K562 (cell line): ENCODE results near the gene ST3GAL5. TPM values are rescaled to one million over a fixed set of nuclear protein-coding genes. Genes with fewer than 3 reads are reported as not detected.

Source experiments
- ATAC-seq: fragments of 200-7000 bp; cut with Tn5 transposase; 3 replicates; pipeline ENCODE4 v1.9.1; 2020; ENCODE audit warnings: moderate library complexity
- BruUV-seq: library from RNA; stranded (reverse); fragments of 400-500 nt; replicated peaks from 2 replicates; lab custom pipeline; 2021; lab: Mats Ljungman, UMichigan
- CTCF ChIA-PET: fragments of 300-600 bp; formaldehyde crosslinking; extraction: SDS; loops from one replicate; lab custom pipeline; 2021; ENCODE audit warnings: low intra/inter-chr PET ratio; lab: Yijun Ruan, JAX
- POLR2A ChIA-PET: fragments of 300-600, 350-650 bp; sonication (Branson Sonifier 250); formaldehyde crosslinking; extraction: SDS; loops from one replicate; lab custom pipeline; 2021; ENCODE audit warnings: antibody characterized with exemption, inconsistent platforms; lab: Yijun Ruan, JAX
- DNase-seq, 4 experiments: peaks; one replicate each; pipeline versions ENCODE4 v3.0.0 to v3.0.0-alpha.2; 2011 to 2018; ENCODE audit warnings: low spot score in 3 of 4, mixed read lengths in 3 of 4; ENCODE audit errors: extremely low read depth in 1 of 4
- FAIRE-seq: peaks from 2 replicates; lab custom pipeline; 2011; peaks lifted over from hg19 to GRCh38; lab: Jason Lieb, UNC
- H2AFZ ChIP-seq: 2 replicates; pipeline ENCODE4 v1.6.0; 2011; ENCODE audit warnings: low read depth, low read length, control low read depth, inconsistent platforms
- H3K27ac ChIP-seq: fragments of 200-600 bp; 3 replicates; pipeline ENCODE4 v1.8.0; 2011; ENCODE audit warnings: low read depth, mild to moderate bottlenecking, control low read depth, inconsistent platforms, low read length, moderate library complexity, mixed read lengths; ENCODE audit errors: extremely low read depth
- H3K27me3 ChIP-seq, 2 experiments: fragments of 300-600 bp in 1 of 2; 2 replicates in 1 of 2; 3 replicates in 1 of 2; pipeline versions ENCODE4 v1.6.0 to v1.8.0; 2011; ENCODE audit warnings: inconsistent platforms in 2 of 2, low read length in 2 of 2, mild to moderate bottlenecking in 1 of 2, mixed read lengths in 1 of 2, moderate library complexity in 1 of 2; ENCODE audit not compliant: control insufficient read depth in 2 of 2, insufficient read depth in 2 of 2
- H3K36me3 ChIP-seq: fragments of 300-600 bp; 3 replicates; pipeline ENCODE4 v1.8.0; 2011; ENCODE audit warnings: mild to moderate bottlenecking, low read length, inconsistent platforms; ENCODE audit not compliant: control insufficient read depth, insufficient read depth
- H3K4me1 ChIP-seq, 2 experiments: fragments of 200-600 bp in 1 of 2; replicated peaks in 1 of 2; 2 replicates in 1 of 2; 3 replicates in 1 of 2; pipeline versions ENCODE4 v1.5.1 to v1.8.0; 2011; ENCODE audit warnings: inconsistent platforms in 2 of 2, low read length in 2 of 2, mild to moderate bottlenecking in 1 of 2, mixed read lengths in 1 of 2, moderate library complexity in 1 of 2; ENCODE audit not compliant: control insufficient read depth in 2 of 2, insufficient read depth in 2 of 2
- H3K4me2 ChIP-seq: 2 replicates; pipeline ENCODE4 v1.6.1; 2011; ENCODE audit warnings: low read length, control low read depth, inconsistent platforms, mixed read lengths; ENCODE audit not compliant: insufficient read depth
- H3K4me3 ChIP-seq: fragments of 200-600 bp; sonication (generic), shearing (Covaris generic); 2 replicates; pipeline ENCODE4 v1.5.1; 2016; ENCODE audit warnings: control low read depth, inconsistent platforms
- H3K79me2 ChIP-seq: fragments of 200-600 bp; 3 replicates; pipeline ENCODE4 v1.8.0; 2011; ENCODE audit warnings: low read length, inconsistent platforms; ENCODE audit not compliant: control insufficient read depth, insufficient read depth
- H3K9ac ChIP-seq, 2 experiments: 2 replicates each; pipeline versions ENCODE4 v1.6.0 to v1.6.1; 2011; ENCODE audit warnings: low read depth in 2 of 2, low read length in 2 of 2, control low read depth in 1 of 2, inconsistent platforms in 1 of 2, mild to moderate bottlenecking in 1 of 2, mixed read lengths in 1 of 2; ENCODE audit not compliant: insufficient read depth in 1 of 2
- H3K9me1 ChIP-seq: one replicate; pipeline ENCODE4 v1.6.0; 2011; ENCODE audit warnings: inconsistent platforms, mild to moderate bottlenecking, low read length, moderate library complexity; ENCODE audit not compliant: control insufficient read depth, insufficient read depth
- H3K9me3 ChIP-seq: replicated peaks from 2 replicates; pipeline ENCODE4 v1.5.1; 2011; ENCODE audit warnings: low read depth, low read length, inconsistent platforms; ENCODE audit not compliant: control insufficient read depth, insufficient read depth
- H4K20me1 ChIP-seq: replicated peaks from 2 replicates; pipeline ENCODE4 v1.6.1; 2011; ENCODE audit warnings: low read length, inconsistent platforms, mixed read lengths; ENCODE audit not compliant: control insufficient read depth, insufficient read depth
- ADNP ChIP-seq: fragments of 200-800 bp; sonication (Bioruptor generic); IDR thresholded peaks from 2 replicates; pipeline ENCODE4 v1.6.1; 2016; ENCODE audit warnings: missing genetic modification characterization, missing compliant biosample characterization
- ARHGAP35 ChIP-seq: fragments of 450-650 bp; IDR thresholded peaks from 2 replicates; pipeline ENCODE4 v1.6.1; 2018; ENCODE audit not compliant: partially characterized antibody
- EHMT2 ChIP-seq: fragments of 450-650 bp; IDR thresholded peaks from 2 replicates; pipeline ENCODE4 v1.6.1; 2018; ENCODE audit warnings: antibody characterized with exemption
- ETS2 ChIP-seq: IDR thresholded peaks from 2 replicates; pipeline ENCODE4 v1.6.1; 2016; ENCODE audit warnings: borderline replicate concordance, missing genetic modification characterization, mild to moderate bottlenecking, moderate library complexity, missing compliant biosample characterization; ENCODE audit not compliant: poor library complexity, severe bottlenecking
- ETV6 ChIP-seq, 3 experiments: fragments of 150-350 bp in 1 of 3; sonication (generic) in 1 of 3; formaldehyde crosslinking in 1 of 3; IDR thresholded peaks; 2 replicates each; pipeline versions ENCODE4 v1.6.1 to v1.8.0; 2014 to 2022; ENCODE audit warnings: borderline replicate concordance in 2 of 3, low read depth in 2 of 3, antibody characterized with exemption in 1 of 3, low read length in 1 of 3, mild to moderate bottlenecking in 1 of 3, missing genetic modification reagents in 1 of 3
- EZH2 ChIP-seq: IDR thresholded peaks from 2 replicates; pipeline ENCODE4 v1.6.1; 2012; ENCODE audit warnings: low read depth, mild to moderate bottlenecking, inconsistent platforms, low read length, borderline replicate concordance
- FIP1L1 ChIP-seq: fragments of 200-400 bp; formaldehyde crosslinking; IDR thresholded peaks from 2 replicates; pipeline ENCODE4 v1.6.1; 2018; ENCODE audit warnings: mild to moderate bottlenecking, low read depth, low read length; ENCODE audit not compliant: poor library complexity, severe bottlenecking
- HCFC1 ChIP-seq: IDR thresholded peaks from 2 replicates; pipeline ENCODE4 v1.6.1; 2012; ENCODE audit warnings: low read depth, low read length, improper control_type of control experiment
- HDAC6 ChIP-seq: IDR thresholded peaks from 2 replicates; pipeline ENCODE4 v1.6.1; 2012; ENCODE audit warnings: low read depth, mild to moderate bottlenecking, control low read depth, inconsistent platforms, low read length, moderate library complexity
- NCOA1 ChIP-seq: fragments of 450-650 bp; IDR thresholded peaks from 2 replicates; pipeline ENCODE4 v1.6.1; 2016; ENCODE audit warnings: low read depth
- PHF8 ChIP-seq: fragments of 200-600 bp; sonication (generic); IDR thresholded peaks from 2 replicates; pipeline ENCODE4 v1.6.1; 2012; ENCODE audit warnings: mixed run types, mild to moderate bottlenecking, inconsistent platforms, low read length, moderate library complexity, borderline replicate concordance
- SMARCA4 ChIP-seq: fragments of 450-650 bp; IDR thresholded peaks from 2 replicates; pipeline ENCODE4 v1.6.1; 2016
- SUPT5H ChIP-seq: fragments of 450-650 bp; IDR thresholded peaks from 2 replicates; pipeline ENCODE4 v1.6.1; 2016
- ZFP36 ChIP-seq: fragments of 150-350 bp; IDR thresholded peaks from 2 replicates; pipeline ENCODE4 v1.6.1; 2018; ENCODE audit warnings: low read length, low read depth; ENCODE audit not compliant: partially characterized antibody
- ZNF134 ChIP-seq: fragments of 250-450 bp; sonication (Bioruptor Pico); conservative IDR thresholded peaks from 2 replicates; pipeline ENCODE4 v1.4.0; 2020
- ZNF24 ChIP-seq: fragments of 450-650 bp; IDR thresholded peaks from 2 replicates; pipeline ENCODE4 v1.6.1; 2016
- ZNF384 ChIP-seq: IDR thresholded peaks from 2 replicates; pipeline ENCODE4 v1.6.1; 2012; ENCODE audit warnings: low read depth, low read length, improper control_type of control experiment
- ZNF766 ChIP-seq: fragments of 200-800 bp; sonication (Bioruptor generic); conservative IDR thresholded peaks from 2 replicates; pipeline ENCODE4 v1.6.1; 2016; ENCODE audit warnings: missing genetic modification characterization, missing compliant biosample characterization
- WGBS: fragments of 100-300 bp; shearing (Covaris generic); methylation state at CpG from one replicate; pipeline ENCODE4 v1.1.6; 2016; ENCODE audit warnings: low coverage, mixed read lengths; ENCODE audit not compliant: insufficient coverage; ENCODE audit errors: missing lambda C conversion rate; 5-methylcytosine and 5-hydroxymethylcytosine counted together
- in situ Hi-C: fragments of 300-500 bp; cut with MboI; formaldehyde crosslinking; loops from 4 replicates; pipeline ENCODE4 v1.15.0; 2018; ENCODE audit warnings: inconsistent platforms, mixed read lengths
- intact Hi-C: fragments of 100-400 bp; cut with micrococcal nuclease; formaldehyde crosslinking; loops from 2 replicates; pipeline ENCODE4 v1.14.2; 2022
- polyA plus RNA-seq, 8 experiments: library from polyadenylated mRNA; depleted of rRNA in 4 of 8; stranded (reverse) in 5 of 8; unstranded in 3 of 8; fragments of >200 nt; fragmentation: Nextera tagmentation in 2 of 8; fragmentation: Illumina TruSeq in 1 of 8; extraction: Ambion mirVana in 2 of 8; extraction: Trizol in 1 of 8; gene quantifications; 2 replicates each; pipeline versions ENCODE4 v1.2.1 to v1.2.3, GENCODE V29; 2011 to 2014; ENCODE audit warnings: inconsistent platforms in 1 of 8, missing spikeins in 1 of 8
- total RNA-seq, 7 experiments: library from RNA; depleted of rRNA in 6 of 7; stranded (reverse); fragments of >200 nt in 6 of 7; fragmentation: Illumina TruSeq in 2 of 7; extraction: Trizol in 2 of 7; gene quantifications; 2 replicates each; pipeline versions ENCODE4 v1.2.1 to v1.2.3, GENCODE V29; 2011 to 2021; ENCODE audit warnings: low replicate concordance in 1 of 7
- TF ChIP-seq, protein P1 (sequence below): fragments of 450-650 bp; formaldehyde crosslinking; IDR thresholded peaks from 2 replicates; pipeline ENCODE4 v1.4.0; 2020; ENCODE audit warnings: mild to moderate bottlenecking, mixed read lengths

Gene ST3GAL5
- total and polyA plus RNA-seq, 9 of the 15 experiments (the other 6 are each of a cell fraction or from before 2014, with no cell fraction given): 1.6 to 10.0 (median 4.2) TPM

- TF ChIP-seq ETV6 (IDR thresholded peaks at IDR 0.05; ENCODE audit: borderline replicate concordance in 1 of 2, low read depth in 2 of 2, low read length in 1 of 2) (no peak), ETV6 (CRISPR knock-in tag; IDR thresholded peaks at IDR 0.05; ENCODE audit: borderline replicate concordance) (no peak), SUPT5H (no peak), ARHGAP35 (no peak), ZNF384 (no peak)
These were observed 93.3 kb downstream of the ST3GAL5 start (continued) for GRCh38 chr2:85795331-85796045.

DNA sequence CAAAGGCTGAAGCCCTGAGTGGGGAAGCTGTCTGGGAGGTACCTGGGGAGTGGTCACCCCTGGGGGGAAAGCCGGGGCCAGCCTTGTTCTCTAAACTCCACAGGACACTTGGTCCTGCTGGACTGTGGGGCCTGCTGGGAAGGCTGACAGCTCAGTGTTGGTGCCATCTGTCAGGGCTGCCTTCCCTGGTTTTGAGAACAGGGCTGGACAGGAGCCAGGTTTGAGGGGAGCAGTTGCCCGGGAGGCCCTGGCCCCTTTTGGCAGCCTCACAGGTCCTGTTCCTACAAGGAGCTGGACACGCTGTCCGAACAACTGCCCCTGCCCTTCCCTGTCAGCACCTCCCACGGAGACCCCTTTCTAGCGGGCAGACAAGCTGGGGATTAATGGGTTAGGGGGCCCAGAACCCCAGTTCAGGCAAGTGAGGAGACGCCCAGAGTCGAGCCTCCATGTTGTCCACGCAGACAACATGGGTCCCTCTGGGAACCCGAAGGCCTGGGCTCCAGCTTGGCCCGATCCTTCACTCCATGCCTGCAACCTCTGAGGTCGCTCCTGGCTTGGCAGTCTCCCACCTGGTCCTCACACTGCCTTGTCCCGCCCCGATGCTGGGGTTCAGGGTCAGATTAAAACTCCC is 94.2 kb downstream of the ST3GAL5 start:
- no TSS peak for BruUV-seq
- DNase-seq (no peak), ATAC-seq (no peak), FAIRE-seq (no peak)
- ChIA-PET CTCF (no interaction called here), POLR2A (interaction anchor here (0.6 to 1.4 kb wide), 3 partner anchors 11 to 358 kb away, joined by 3 to 5 read pairs (median 3); no protein-coding TSS in a partner anchor)
- Histone ChIP-seq H3K9me3 (no peaks in the 10 kb centered on the region), H3K9me1 (no peaks in the 10 kb centered on the region), H2AFZ (no peak overlapping the region), H3K9ac (no peak overlapping the region; a peak in 1 of 4 replicates), H4K20me1 (no peaks in the 10 kb centered on the region), H3K27ac (no peak overlapping the region), H3K4me2 (no peak overlapping the region), H3K36me3 (no peaks in the 10 kb centered on the region), H3K4me1 (no peaks in the 10 kb centered on the region; a peak in 1 of 5 replicates), H3K27me3 (peaks cover 64 to 86% of the 10 kb centered on the region in 2 experiments), H3K4me3 (no peak overlapping the region), H3K79me2 (no peaks in the 10 kb centered on the region)
- no peak for TF ChIP-seq NCOA1
- TF ChIP-seq PHF8: no peak
- no peak for TF ChIP-seq ZNF766 (CRISPR knock-in tag)
- no peak for TF ChIP-seq ZFP36
- no peak for TF ChIP-seq FIP1L1
- no peak for TF ChIP-seq ETS2 (tag)
- no peak for TF ChIP-seq ZNF24
- no peak for TF ChIP-seq EZH2
- TF ChIP-seq SMARCA4: no peak
- TF ChIP-seq HDAC6: no peak
- TF ChIP-seq, protein P1, sequence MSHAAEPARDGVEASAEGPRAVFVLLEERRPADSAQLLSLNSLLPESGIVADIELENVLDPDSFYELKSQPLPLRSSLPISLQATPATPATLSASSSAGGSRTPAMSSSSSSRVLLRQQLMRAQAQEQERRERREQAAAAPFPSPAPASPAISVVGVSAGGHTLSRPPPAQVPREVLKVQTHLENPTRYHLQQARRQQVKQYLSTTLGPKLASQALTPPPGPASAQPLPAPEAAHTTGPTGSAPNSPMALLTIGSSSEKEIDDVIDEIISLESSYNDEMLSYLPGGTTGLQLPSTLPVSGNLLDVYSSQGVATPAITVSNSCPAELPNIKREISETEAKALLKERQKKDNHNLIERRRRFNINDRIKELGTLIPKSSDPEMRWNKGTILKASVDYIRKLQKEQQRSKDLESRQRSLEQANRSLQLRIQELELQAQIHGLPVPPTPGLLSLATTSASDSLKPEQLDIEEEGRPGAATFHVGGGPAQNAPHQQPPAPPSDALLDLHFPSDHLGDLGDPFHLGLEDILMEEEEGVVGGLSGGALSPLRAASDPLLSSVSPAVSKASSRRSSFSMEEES (CRISPR knock-in tag): no peak
- TF ChIP-seq HCFC1: no peak
- TF ChIP-seq ADNP: no peak
- no peak for TF ChIP-seq EHMT2
- no peak for TF ChIP-seq ZNF134 (CRISPR knock-in tag)
- 0% methylated on average over 14 of the region's 14 CpGs for WGBS
- in situ Hi-C loops (no loop called here), intact Hi-C loops (loop anchor here (5.0 kb wide), 1 partner anchor 42 kb away; the partner anchor contains the start of gene ATOH8)
